HepG2 (cell line): Measurements from ENCODE around the gene PRRT2. TPM values are rescaled to one million over a fixed set of nuclear protein-coding genes. Genes with fewer than 3 reads are reported as not detected.

Experiments
- DNMT3B ChIP-seq: conservative IDR thresholded peaks from 2 replicates; pipeline ENCODE4 v1.6.1; 2016; ENCODE audit warnings: missing biosample characterization, control low read depth
- MYNN ChIP-seq: sonication (generic); formaldehyde crosslinking; IDR thresholded peaks from 2 replicates; pipeline ENCODE4 v1.4.0; 2020; ENCODE audit warnings: mild to moderate bottlenecking, low read depth, missing genetic modification reagents
- PRDM15 ChIP-seq: sonication (generic); formaldehyde crosslinking; IDR thresholded peaks from 2 replicates; pipeline ENCODE4 v1.4.0; 2020; ENCODE audit warnings: missing genetic modification reagents
- TFE3 ChIP-seq: IDR thresholded peaks from 2 replicates; pipeline ENCODE4 v1.6.1; 2016
- TSC22D2 ChIP-seq: sonication (generic); formaldehyde crosslinking; IDR thresholded peaks from 2 replicates; pipeline ENCODE4 v1.5.1; 2020; ENCODE audit warnings: missing genetic modification reagents, mild to moderate bottlenecking, borderline replicate concordance
- ZNF124 ChIP-seq: sonication (generic); formaldehyde crosslinking; IDR thresholded peaks from 2 replicates; pipeline ENCODE4 v1.4.0; 2020; ENCODE audit warnings: missing genetic modification reagents
- ZNF142 ChIP-seq: sonication (generic); formaldehyde crosslinking; IDR thresholded peaks from 2 replicates; pipeline ENCODE4 v1.4.0; 2020; ENCODE audit warnings: missing genetic modification reagents
- ZNF207 ChIP-seq: fragments of 450-650 bp; IDR thresholded peaks from 2 replicates; pipeline ENCODE4 v1.6.1; 2016; ENCODE audit warnings: antibody characterized with exemption, borderline replicate concordance
- ZNF256 ChIP-seq: sonication (generic); formaldehyde crosslinking; conservative IDR thresholded peaks from 2 replicates; pipeline ENCODE4 v1.4.0; 2020; ENCODE audit warnings: missing genetic modification reagents
- ZNF296 ChIP-seq: sonication (generic); formaldehyde crosslinking; conservative IDR thresholded peaks from 2 replicates; pipeline ENCODE4 v1.5.0; 2020; ENCODE audit warnings: mild to moderate bottlenecking, missing genetic modification reagents
- ZNF414 ChIP-seq: sonication (generic); formaldehyde crosslinking; IDR thresholded peaks from 2 replicates; pipeline ENCODE4 v1.5.0; 2020; ENCODE audit warnings: missing genetic modification reagents
- ZNF446 ChIP-seq: sonication (generic); formaldehyde crosslinking; IDR thresholded peaks from 2 replicates; pipeline ENCODE4 v1.5.0; 2020; ENCODE audit warnings: mild to moderate bottlenecking, missing genetic modification reagents
- ZNF703 ChIP-seq: sonication (generic); formaldehyde crosslinking; IDR thresholded peaks from 2 replicates; pipeline ENCODE4 v1.5.1; 2020; ENCODE audit warnings: missing genetic modification reagents, mild to moderate bottlenecking, moderate library complexity, borderline replicate concordance
- polyA plus RNA-seq, 8 experiments: library from polyadenylated mRNA; depleted of rRNA in 3 of 8; stranded (reverse) in 7 of 8; unstranded in 1 of 8; fragments of >200 nt; fragmentation: Illumina TruSeq in 4 of 8; extraction: Trizol in 4 of 8; gene quantifications; 2 replicates each; pipeline versions ENCODE4 v1.2.1 to v1.2.3, GENCODE V29; 2011 to 2016; ENCODE audit warnings: low read depth in 4 of 8, missing spikeins in 1 of 8, mixed read lengths in 1 of 8; ENCODE audit not compliant: insufficient read depth in 1 of 8
- total RNA-seq, 5 experiments: library from RNA; depleted of rRNA; stranded (reverse); fragments of >200 nt; fragmentation: Illumina TruSeq; extraction: Trizol; gene quantifications; 2 replicates each; pipeline ENCODE4 v1.2.3, GENCODE V29; 2016; ENCODE audit warnings: low read depth in 1 of 5
- TF ChIP-seq, protein P1 (sequence below): IDR thresholded peaks from 2 replicates; pipeline ENCODE4 v1.6.1; 2016; ENCODE audit warnings: missing compliant biosample characterization, missing genetic modification reagents, borderline replicate concordance

Gene PRRT2
- total and polyA plus RNA-seq, 2 of the 13 experiments (the other 11 are each of a cell fraction or from before 2014, with no cell fraction given): 0.51 to 1.1 TPM

DNA sequence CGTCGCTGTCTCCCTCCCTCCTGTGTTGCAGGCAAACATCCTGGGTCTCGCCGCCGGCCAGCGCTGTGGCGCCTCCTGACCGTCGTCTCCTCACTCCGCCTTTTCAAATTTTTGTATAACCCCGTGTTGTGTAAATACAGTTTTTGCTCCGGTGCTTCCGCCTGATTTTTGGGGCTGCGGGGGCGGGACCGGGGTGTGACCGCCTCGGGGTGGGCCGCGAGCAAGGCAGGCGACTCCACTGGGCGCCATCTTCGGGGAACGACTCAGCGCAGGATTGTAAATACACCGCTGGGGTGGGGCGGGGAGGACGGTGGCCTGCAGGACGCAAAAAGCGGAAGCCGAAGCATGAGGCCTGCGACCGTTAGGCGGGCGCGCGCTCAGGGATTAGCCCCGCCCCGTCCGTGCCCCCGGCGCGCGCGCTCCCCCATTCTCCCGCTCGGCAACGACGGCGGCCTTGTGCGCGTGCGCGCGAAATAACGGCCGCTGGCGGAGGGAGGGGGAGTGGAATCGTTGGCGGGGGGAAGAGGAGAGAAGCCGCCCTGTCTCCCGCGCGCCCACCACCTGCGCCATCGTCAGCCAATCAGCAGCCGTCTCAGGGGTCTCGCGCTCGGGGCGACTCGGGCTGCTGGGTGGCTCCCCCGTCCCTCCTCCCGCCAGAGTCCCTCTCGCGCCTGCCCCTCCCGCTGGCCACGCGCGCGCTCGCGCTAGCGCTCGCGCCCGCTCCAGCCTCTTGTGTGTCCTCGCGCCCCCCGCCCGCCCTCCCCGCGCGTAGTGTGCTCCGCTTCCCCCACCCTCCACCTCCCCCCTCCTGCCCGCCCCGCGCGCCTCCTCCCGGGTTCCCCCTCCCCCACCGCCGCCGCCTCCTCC lies 6.5 kb upstream of the PRRT2 start (continued):
- TF ChIP-seq TFE3 (peak; percentile 91), ZNF296 (CRISPR knock-in tag) (peak; percentile 10; the same call in 1 of the 2 replicates), ZNF124 (CRISPR knock-in tag) (peak; percentile 89), ZNF256 (CRISPR knock-in tag) (peak; percentile 88; the same call in 1 of the 2 replicates), PRDM15 (no peak), DNMT3B (no peak; the same call in 1 of the 2 replicates), ZNF142 (CRISPR knock-in tag) (peak; percentile 78), ZNF207 (no peak), ZNF446 (no peak), ZNF703 (CRISPR knock-in tag) (peak; percentile 76; the same call in 1 of the 2 replicates), TSC22D2 (CRISPR knock-in tag) (peak; percentile 94; the same call in 1 of the 2 replicates), MYNN (CRISPR knock-in tag) (peak; percentile 88; the same call in 1 of the 2 replicates), ZNF414 (peak; percentile 80)
- TF ChIP-seq, protein P1, sequence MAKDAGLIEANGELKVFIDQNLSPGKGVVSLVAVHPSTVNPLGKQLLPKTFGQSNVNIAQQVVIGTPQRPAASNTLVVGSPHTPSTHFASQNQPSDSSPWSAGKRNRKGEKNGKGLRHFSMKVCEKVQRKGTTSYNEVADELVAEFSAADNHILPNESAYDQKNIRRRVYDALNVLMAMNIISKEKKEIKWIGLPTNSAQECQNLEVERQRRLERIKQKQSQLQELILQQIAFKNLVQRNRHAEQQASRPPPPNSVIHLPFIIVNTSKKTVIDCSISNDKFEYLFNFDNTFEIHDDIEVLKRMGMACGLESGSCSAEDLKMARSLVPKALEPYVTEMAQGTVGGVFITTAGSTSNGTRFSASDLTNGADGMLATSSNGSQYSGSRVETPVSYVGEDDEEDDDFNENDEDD (CRISPR knock-in tag): peak; percentile 96
